ENCODE data around the gene PTPN14.

- no peak for TF ChIP-seq CTCF (IDR thresholded peaks at IDR 0.05)
- no peak for TF ChIP-seq POLR2A (IDR thresholded peaks at IDR 0.05)
Observed at GRCh38 chr1:214475746-214476145, 75.7 kb downstream of the PTPN14 start.
